Measurements from ENCODE around the gene DDX53. TPM values are rescaled to one million over a fixed set of nuclear protein-coding genes. Genes with fewer than 3 reads are reported as not detected.

Gene DDX53
- total and polyA plus RNA-seq, 2 donors (not counting 1 experiment from before 2014, with no cell fraction given): not detected

DNA sequence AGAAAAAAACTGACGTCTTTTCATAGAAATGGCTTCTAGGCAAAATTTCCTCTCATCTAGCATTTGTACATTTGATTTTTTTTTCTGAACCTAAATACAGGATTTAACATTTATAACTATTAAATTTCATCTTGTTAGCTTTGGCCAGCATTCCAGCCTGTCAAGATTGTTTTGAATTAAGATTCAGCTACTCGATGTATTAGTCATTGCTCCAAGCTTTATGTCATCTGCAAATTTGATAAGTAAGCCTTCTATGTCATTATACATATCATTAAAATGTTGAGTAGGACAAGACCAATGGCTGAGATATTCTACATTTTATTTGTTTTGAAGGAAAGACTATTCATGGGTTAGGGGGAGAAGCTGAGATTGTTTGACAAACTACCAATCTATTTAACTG, 46.7 kb downstream of the DDX53 start:
- Histone ChIP-seq H3K27me3 (replicated peaks in 1 of 4; ENCODE audit: control extremely low read depth in 1 of 4, control insufficient read depth in 3 of 4, insufficient read depth in 4 of 4, low read length in 3 of 4) (no peaks in the 10 kb centered on the region), H3K9ac (ENCODE audit: low read length) (no peak overlapping the region), H3K79me2 (ENCODE audit: control insufficient read depth, insufficient read depth, low read length) (no peaks in the 10 kb centered on the region), H3K27ac (ENCODE audit: low read length in 2 of 2) (no peak overlapping the region), H4K20me1 (ENCODE audit: control insufficient read depth, insufficient read depth, low read length, poor library complexity, severe bottlenecking) (no peaks in the 10 kb centered on the region), H3K4me1 (ENCODE audit: control insufficient read depth in 2 of 2, insufficient read depth in 2 of 2, low read length in 2 of 2) (no peaks in the 10 kb centered on the region), H3K36me3 (replicated peaks in 1 of 2; ENCODE audit: control extremely low read depth in 1 of 2, control insufficient read depth in 1 of 2, extremely low read depth in 1 of 2, insufficient read depth in 2 of 2, low read length in 1 of 2) (no peaks in the 10 kb centered on the region), H3K9me3 (ENCODE audit: control extremely low read depth in 1 of 3, control insufficient read depth in 2 of 3, insufficient read depth in 1 of 3, low read length in 2 of 3) (no peaks in the 10 kb centered on the region), H3K4me2 (replicated peaks; ENCODE audit: low read depth, low read length, poor library complexity, severe bottlenecking) (no peak overlapping the region), H3K4me3 (ENCODE audit: control extremely low read depth in 1 of 5, extremely low read depth in 1 of 5, insufficient read depth in 1 of 5, low read depth in 2 of 5, low read length in 4 of 5) (no peak overlapping the region), H2AFZ (ENCODE audit: insufficient read depth, low read depth, low read length, poor library complexity, severe bottlenecking) (no peak overlapping the region)
- no peak for ATAC-seq (ENCODE audit: low read depth)
- no CpG with 5 or more reads among the region's 2 CpGs for WGBS (ENCODE audit: insufficient coverage)
- intact Hi-C loops (cut with micrococcal nuclease): no loop called here
- H3K27ac Mint-ChIP-seq: no peak overlapping the region
- H3K4me1 Mint-ChIP-seq: no peaks in the 10 kb centered on the region
- no peaks in the 10 kb centered on the region for H3K27me3 Mint-ChIP-seq
- POLR2A ChIA-PET: no interaction called here
- DNase-seq: no peak
- H3K9me3 Mint-ChIP-seq (ENCODE audit: insufficient read depth): no peaks in the 10 kb centered on the region
- TF ChIP-seq, protein P1, sequence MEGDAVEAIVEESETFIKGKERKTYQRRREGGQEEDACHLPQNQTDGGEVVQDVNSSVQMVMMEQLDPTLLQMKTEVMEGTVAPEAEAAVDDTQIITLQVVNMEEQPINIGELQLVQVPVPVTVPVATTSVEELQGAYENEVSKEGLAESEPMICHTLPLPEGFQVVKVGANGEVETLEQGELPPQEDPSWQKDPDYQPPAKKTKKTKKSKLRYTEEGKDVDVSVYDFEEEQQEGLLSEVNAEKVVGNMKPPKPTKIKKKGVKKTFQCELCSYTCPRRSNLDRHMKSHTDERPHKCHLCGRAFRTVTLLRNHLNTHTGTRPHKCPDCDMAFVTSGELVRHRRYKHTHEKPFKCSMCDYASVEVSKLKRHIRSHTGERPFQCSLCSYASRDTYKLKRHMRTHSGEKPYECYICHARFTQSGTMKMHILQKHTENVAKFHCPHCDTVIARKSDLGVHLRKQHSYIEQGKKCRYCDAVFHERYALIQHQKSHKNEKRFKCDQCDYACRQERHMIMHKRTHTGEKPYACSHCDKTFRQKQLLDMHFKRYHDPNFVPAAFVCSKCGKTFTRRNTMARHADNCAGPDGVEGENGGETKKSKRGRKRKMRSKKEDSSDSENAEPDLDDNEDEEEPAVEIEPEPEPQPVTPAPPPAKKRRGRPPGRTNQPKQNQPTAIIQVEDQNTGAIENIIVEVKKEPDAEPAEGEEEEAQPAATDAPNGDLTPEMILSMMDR (IDR thresholded peaks at IDR 0.05): no peak
- TF ChIP-seq EZH2 (IDR thresholded peaks at IDR 0.05; ENCODE audit: borderline replicate concordance, insufficient read depth, low read depth, low read length, poor library complexity, severe bottlenecking): no peak
- CTCF ChIA-PET: no interaction called here
- no peak overlapping the region for H3K4me3 Mint-ChIP-seq

- Histone ChIP-seq H3K36me3 (replicated peaks in 1 of 2; ENCODE audit: control extremely low read depth in 1 of 2, control insufficient read depth in 1 of 2, extremely low read depth in 1 of 2, insufficient read depth in 2 of 2, low read length in 1 of 2) (no peaks in the 10 kb centered on the region), H3K27ac (ENCODE audit: low read length in 2 of 2) (no peak overlapping the region), H3K79me2 (ENCODE audit: control insufficient read depth, insufficient read depth, low read length) (no peaks in the 10 kb centered on the region), H3K4me3 (ENCODE audit: control extremely low read depth in 1 of 5, extremely low read depth in 1 of 5, insufficient read depth in 1 of 5, low read depth in 2 of 5, low read length in 4 of 5) (no peak overlapping the region), H3K4me2 (replicated peaks; ENCODE audit: low read depth, low read length, poor library complexity, severe bottlenecking) (no peak overlapping the region), H4K20me1 (ENCODE audit: control insufficient read depth, insufficient read depth, low read length, poor library complexity, severe bottlenecking) (no peaks in the 10 kb centered on the region), H3K9me3 (ENCODE audit: control extremely low read depth in 1 of 3, control insufficient read depth in 2 of 3, insufficient read depth in 1 of 3, low read length in 2 of 3) (no peaks in the 10 kb centered on the region), H3K27me3 (replicated peaks in 1 of 4; ENCODE audit: control extremely low read depth in 1 of 4, control insufficient read depth in 3 of 4, insufficient read depth in 4 of 4, low read length in 3 of 4) (no peaks in the 10 kb centered on the region), H2AFZ (ENCODE audit: insufficient read depth, low read depth, low read length, poor library complexity, severe bottlenecking) (no peak overlapping the region), H3K9ac (ENCODE audit: low read length) (no peak overlapping the region), H3K4me1 (ENCODE audit: control insufficient read depth in 2 of 2, insufficient read depth in 2 of 2, low read length in 2 of 2) (no peaks in the 10 kb centered on the region)
- CTCF ChIA-PET: no interaction called here
- H3K4me3 Mint-ChIP-seq: no peak overlapping the region
- intact Hi-C loops (cut with micrococcal nuclease): no loop called here
- no peaks in the 10 kb centered on the region for H3K9me3 Mint-ChIP-seq (ENCODE audit: insufficient read depth)
- DNase-seq (no peak), ATAC-seq (ENCODE audit: low read depth) (no peak)
- no peaks in the 10 kb centered on the region for H3K4me1 Mint-ChIP-seq
- no peak overlapping the region for H3K27ac Mint-ChIP-seq
- TF ChIP-seq, protein P1 (IDR thresholded peaks at IDR 0.05): no peak
- no peak for TF ChIP-seq EZH2 (IDR thresholded peaks at IDR 0.05; ENCODE audit: borderline replicate concordance, insufficient read depth, low read depth, low read length, poor library complexity, severe bottlenecking)
- no peaks in the 10 kb centered on the region for H3K27me3 Mint-ChIP-seq
- POLR2A ChIA-PET: no interaction called here
- no CpG with 5 or more reads among the region's 2 CpGs for WGBS (ENCODE audit: insufficient coverage)
These were observed 49.2 kb downstream of the DDX53 start for GRCh38 chrX:23048806-23049573.

Data from B cell (primary cell).